Limb (tissue), 2 donors: Measurements from ENCODE around the gene MRPS35.
A peak's percentile ranks its signal among the peaks of the same experiment; 100 is the strongest.

Experiments
- DNase-seq, 2 donors: peaks; one replicate each; pipeline ENCODE4 v3.0.0-alpha.2; 2016; ENCODE audit errors: extremely low spot score in 2 of 2

The MRPS35 gene

GRCh38 chr12:27710592-27711316, at the start of gene MRPS35:
TSS of gene MRPS35 (plus strand) at chr12:27710832. CDS start at chr12:27710844, 12 bp downstream.
- DNase-seq, result peak; percentile 95

DNA sequence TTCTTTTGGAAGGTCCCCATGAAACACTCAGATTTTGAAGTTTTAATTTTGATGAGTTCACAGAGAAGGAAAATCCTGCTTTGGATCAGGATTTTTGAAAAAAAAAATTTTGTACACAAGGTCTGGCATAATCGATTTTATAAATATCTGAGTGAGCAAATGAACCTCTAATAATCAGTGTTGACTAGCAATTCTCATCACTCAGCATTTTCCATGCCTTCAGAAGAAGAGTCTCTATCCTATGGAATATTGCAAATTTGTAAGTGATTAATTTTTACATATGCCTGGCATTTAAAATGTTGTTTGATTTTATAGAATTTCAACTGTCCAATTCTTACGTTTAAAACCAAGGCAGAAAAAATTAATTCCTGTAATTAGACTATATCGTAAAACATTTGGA, 44.9 kb upstream of the MRPS35 start:
- no peak for DNase-seq

DNA sequence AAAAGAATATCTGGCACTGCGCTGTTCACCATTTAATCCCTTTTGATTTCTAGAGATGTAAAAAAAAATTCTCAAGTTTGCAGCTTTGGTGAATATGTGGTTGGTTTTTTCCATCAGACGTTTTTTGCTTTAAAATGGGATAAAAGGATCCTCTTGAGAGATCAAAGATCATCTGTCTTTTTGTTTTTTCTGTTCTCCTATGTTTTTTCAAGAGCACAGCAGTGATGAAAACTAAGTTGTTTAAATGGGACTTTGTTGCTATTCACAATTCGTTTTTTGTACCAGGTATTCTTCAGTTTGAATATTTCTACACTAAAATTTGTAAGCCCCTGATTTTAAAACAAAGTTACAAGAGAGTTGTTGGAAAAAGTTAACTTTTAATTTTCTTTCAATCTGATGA, 44.1 kb upstream of the MRPS35 start:
- no peak for DNase-seq

- DNase-seq, result no peak
Observed at GRCh38 chr12:27667540-27667939, 43.1 kb upstream of the MRPS35 start.

DNA sequence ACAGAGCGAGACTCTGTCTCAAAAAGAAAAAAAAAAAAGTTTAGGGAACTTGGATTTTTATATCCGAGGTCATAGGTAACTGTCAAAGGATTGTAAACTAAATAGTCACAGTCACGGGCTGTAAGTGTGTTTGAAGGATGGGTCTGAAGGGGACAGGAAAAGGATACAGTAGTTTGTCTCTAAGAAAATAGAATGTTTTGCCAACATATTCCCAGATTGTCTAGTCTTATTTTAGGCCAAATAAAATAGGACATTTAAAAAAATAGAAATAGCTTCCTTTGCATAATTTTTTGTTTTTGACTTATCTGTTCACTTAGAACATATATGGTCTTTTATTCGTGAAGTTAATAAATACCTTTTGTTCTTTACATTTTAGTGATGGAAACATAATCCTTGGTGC, 38.6 kb upstream of the MRPS35 start:
- DNase-seq, result no peak

DNA sequence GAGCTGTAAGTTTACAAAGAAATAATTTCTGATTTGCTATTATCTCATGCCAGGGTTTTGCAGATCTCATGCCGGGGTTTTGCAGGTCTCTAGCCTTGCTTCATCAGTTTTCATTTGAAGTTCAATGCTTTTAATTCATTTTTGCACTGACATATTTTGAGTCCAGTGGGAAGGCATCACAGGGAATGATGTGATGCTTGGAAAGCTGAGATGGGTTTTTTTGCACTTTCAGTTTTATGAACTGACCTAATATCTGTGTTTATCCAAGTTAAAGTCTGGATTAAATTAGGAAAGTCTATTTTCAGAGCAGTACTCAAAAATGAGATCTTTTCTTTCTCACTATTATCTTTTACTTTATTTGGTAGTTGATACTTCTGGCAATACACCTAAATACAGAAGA, 38.0 kb upstream of the MRPS35 start:
- peak in 1 of 2 donors; percentile 20 for DNase-seq

- peak in 1 of 2 donors; percentile 54 for DNase-seq
Observed at GRCh38 chr12:27673101-27673718, 37.4 kb upstream of the MRPS35 start.

DNA sequence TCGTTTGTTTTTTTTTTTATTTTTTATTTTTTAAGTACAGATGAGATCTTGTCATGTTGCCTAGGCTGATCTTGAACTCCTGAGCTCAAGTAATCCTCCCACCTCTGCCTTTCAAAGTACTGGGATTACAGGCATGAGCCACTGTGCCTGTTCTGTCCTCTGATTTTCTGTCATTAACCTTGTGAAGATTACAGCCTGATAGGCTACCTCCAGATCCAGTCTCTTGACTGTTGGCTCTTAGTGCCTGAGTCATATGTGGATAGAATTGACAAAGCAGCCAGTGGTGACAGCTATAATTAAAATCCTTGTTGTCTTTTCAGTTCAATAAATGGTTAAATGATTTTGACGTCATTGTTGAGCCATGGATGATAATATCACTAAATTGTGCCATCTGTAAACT, 35.6 kb upstream of the MRPS35 start:
- no peak for DNase-seq

DNA sequence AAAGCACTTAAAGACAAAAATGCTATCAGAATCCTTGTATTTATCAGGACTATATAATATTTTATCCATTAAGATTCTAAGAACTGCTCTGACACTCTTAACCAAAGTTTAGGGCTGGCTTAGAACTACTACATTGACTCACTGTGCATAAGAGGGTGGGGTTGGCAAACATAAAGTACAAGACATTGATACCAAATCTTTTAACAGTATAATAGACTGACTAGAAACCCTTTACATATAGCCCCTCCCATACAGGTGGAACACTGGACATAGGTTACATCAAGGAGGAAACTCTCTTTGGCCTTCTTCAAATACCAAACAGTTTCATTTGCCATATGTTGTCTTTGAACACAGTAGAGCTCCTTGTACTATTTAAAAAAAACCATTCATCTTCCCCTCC, 30.0 kb upstream of the MRPS35 start:
- DNase-seq, result no peak

GRCh38 chr12:27682534-27682933, 28.1 kb upstream of the MRPS35 start:
- DNase-seq, result no peak

DNA sequence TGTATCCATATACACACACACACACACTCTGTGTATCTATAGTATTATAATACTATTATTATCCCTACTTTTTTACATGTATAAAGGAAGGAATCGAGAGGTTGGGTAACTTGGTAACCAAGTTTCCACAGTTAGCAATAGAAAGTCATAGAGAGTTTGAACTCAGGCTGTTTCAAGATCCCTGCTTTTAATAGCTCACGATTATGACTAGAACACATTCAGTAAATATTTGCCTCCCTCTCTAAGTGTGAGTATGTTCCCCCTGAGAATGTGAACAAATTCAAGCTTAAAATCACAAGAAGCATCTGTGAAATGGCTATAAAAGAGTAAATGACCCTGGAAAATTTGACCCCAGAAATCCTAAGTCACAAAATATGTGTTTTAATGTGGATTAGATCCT, 25.4 kb upstream of the MRPS35 start:
- DNase-seq, result no peak

GRCh38 chr12:27686147-27686546, 24.5 kb upstream of the MRPS35 start:
- no peak for DNase-seq

- no peak for DNase-seq
Observed at GRCh38 chr12:27688671-27689070, 22.0 kb upstream of the MRPS35 start.

- DNase-seq, result no peak
Observed at GRCh38 chr12:27689558-27690180, 21.0 kb upstream of the MRPS35 start.

- no peak for DNase-seq
Observed at GRCh38 chr12:27693403-27693802, 17.2 kb upstream of the MRPS35 start.

DNA sequence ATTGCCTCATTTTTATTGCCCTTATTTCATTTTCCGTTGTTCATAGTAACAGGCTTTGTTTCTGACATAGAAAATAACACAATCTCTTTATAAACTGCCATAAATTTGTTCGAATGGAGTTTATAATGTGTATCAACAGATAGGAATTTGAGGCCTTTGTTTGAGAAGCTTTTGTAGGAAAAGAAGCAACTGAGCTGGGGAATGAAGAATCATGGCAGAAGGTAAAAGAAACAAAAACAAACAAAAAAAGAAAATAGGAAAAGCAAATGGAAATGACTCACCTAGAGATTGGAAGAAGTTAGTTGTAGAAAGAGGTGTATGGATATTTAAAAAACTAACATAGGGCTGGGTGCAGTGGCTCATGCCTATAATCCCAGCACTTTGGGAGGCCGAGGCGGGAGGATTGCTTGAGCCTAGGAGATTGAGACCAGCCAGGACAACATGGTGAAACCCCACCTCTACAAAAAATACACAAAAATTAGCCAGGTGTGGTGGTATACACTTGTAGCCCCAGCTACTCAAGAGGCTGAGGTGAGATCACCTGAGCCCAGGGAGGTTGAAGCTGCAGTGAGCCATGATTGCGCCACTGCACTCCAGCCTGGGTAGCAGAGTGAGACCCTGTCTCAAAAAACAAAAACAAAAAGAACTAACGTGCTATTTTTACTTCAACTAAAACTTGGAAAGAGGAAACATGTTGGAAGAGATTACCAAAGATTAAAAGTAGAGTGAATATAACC, 14.9 kb upstream of the MRPS35 start:
- DNase-seq, result no peak

- DNase-seq, result no peak
Observed at GRCh38 chr12:27696293-27696652, 14.4 kb upstream of the MRPS35 start, which contains the start of gene REP15. TSS of gene REP15 (plus strand) at chr12:27696447. CDS start at chr12:27696563, 116 bp downstream.

DNA sequence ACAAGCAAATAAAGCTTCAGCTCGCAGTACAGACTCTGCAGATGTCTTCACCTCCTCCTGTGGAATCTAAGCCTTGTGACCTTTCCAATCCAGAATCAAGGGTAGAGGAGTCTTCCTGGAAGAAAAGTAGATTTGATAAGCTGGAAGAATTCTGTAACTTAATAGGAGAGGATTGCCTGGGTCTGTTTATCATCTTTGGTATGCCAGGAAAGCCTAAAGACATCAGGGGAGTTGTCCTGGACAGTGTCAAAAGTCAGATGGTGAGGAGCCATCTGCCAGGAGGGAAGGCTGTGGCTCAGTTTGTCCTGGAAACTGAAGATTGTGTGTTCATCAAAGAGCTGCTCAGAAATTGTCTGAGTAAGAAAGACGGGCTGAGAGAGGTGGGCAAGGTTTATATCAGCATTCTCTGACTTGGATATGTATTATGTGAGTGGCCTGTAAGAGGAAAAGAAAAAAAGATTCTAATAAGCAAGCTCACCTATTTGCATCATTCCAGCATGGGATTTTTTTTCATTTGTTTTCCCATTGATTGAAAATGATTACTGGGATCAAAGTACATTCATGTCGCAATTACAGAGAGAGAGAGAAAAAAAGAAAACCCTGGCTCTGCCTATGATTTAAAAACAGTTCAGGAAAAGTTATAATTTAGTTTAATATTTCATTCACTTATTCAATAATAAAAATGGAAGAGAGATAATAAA, 13.6 kb upstream of the MRPS35 start:
- no peak for DNase-seq

GRCh38 chr12:27703720-27704452, 6.7 kb upstream of the MRPS35 start:
- peak; percentile 67 to 71 for DNase-seq

DNA sequence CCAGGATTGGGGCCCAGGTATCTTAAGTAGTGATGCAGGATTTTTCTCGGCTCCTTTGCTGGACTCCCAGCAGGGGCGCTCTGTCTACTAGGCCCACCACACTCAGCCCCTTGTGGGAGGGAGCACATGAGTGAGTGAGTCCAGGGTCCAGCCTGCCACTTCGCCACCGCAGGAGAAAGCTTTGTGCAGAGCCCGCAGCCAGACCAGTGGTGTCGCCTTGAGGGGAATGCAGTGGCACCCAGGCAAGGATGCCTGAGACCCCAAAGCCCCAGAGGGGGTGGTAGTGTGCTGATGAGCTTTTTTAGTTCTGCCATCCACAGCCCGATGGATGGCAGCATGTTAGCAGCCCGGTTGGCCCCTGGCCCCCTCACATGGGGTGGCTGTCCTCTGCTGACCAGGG, 5.4 kb upstream of the MRPS35 start:
- no peak for DNase-seq

DNA sequence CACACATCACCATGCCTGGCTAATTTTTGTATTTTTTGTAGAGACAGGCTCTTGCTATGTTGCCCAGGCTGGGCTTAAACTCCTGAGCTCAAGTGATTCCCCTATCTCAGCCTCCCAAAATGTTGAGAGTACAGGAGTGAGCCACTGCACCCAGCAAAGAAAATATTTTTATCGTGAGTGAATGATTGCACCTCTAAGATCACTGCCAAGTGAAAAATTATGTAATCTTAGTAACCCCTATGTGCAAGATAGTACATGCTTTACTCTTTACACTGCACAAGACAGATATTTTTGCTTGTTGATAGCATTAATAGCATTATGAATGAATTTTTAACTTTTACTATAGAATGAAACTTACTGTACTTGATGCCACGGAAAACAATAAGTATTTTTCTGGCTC, 3.4 kb upstream of the MRPS35 start:
- DNase-seq, result no peak
